ENCODE measurements around the gene ATF4. TPM values are rescaled to one million over a fixed set of nuclear protein-coding genes. Genes with fewer than 3 reads are reported as not detected.

Gene ATF4
- total and polyA plus RNA-seq, 2 of the 13 experiments (the other 11 are each of a cell fraction or from before 2014, with no cell fraction given): 486 to 1,297 TPM

- TF ChIP-seq ARID5B (CRISPR knock-in tag; IDR thresholded peaks at IDR 0.05): peak; percentile 45
- TF ChIP-seq MYPOP (CRISPR knock-in tag; IDR thresholded peaks at IDR 0.05): 0 out of 2 replicates have a peak, but pooled peaks have one; percentile 37
- peak; percentile 52; the same call in 1 of the 2 replicates for TF ChIP-seq HDAC1 (CRISPR knock-in tag; IDR thresholded peaks at IDR 0.05)
Measured at GRCh38 chr22:39534092-39534506, 13.7 kb downstream of the ATF4 start (continued).

- Histone ChIP-seq H4K20me1 (ENCODE audit: insufficient read depth, low read length) (0 out of 2 replicates have a peak, but pooled peaks cover under 1% of the 10 kb centered on the region), H3K4me3 (replicated peaks in 1 of 3; ENCODE audit: insufficient read depth in 1 of 3, low read depth in 2 of 3, low read length in 3 of 3) (peak overlapping the region; percentile 55 to 77 (median 59)), H3K27ac (ENCODE audit: extremely low read length, insufficient read depth, low read length) (peak overlapping the region; percentile 56), H3K79me2 (ENCODE audit: insufficient read depth, low read length) (peaks cover 18% of the 10 kb centered on the region), H3K4me1 (ENCODE audit: insufficient read depth, low read length) (peaks cover 45% of the 10 kb centered on the region), H3K9ac (ENCODE audit: insufficient read depth, low read depth, low read length) (peak overlapping the region; percentile 57), H3K9me3 (ENCODE audit: low read length) (no peaks in the 10 kb centered on the region), H3K27me3 (ENCODE audit: control insufficient read depth in 1 of 2, insufficient read depth in 2 of 2, low read length in 2 of 2) (peaks cover 0 to 14% of the 10 kb centered on the region in 2 experiments; a peak in 3 of 5 replicates), H3K4me2 (ENCODE audit: low read depth, low read length) (peak overlapping the region; percentile 95), H2AFZ (ENCODE audit: low read length) (peak overlapping the region; percentile 92), H3K36me3 (replicated peaks in 1 of 2; ENCODE audit: control insufficient read depth in 1 of 2, insufficient read depth in 2 of 2, low read length in 2 of 2) (peaks cover 2 to 5% of the 10 kb centered on the region in 2 experiments; a peak in 3 of 5 replicates)
- ATAC-seq: peak; percentile 65
- FAIRE-seq: no peak
- peak; percentile 54 for DNase-seq (ENCODE audit: low spot score)
- ChIA-PET CTCF (ENCODE audit: low intra/inter-chr PET ratio, low total read pairs) (interaction anchor here (0.6 to 4.0 kb wide), 6 partner anchors 39 to 814 kb away, joined by 3 to 21 read pairs (median 6); no protein-coding TSS in a partner anchor), POLR2A (interaction anchor here (1.0 to 4.1 kb wide), 10 partner anchors 12 to 509 kb away, joined by 3 to 15 read pairs (median 8); partner anchors contain the start of genes ATF4, MIEF1 and RPL3)
- 3% methylated on average over 13 of the region's 41 CpGs for WGBS (ENCODE audit: low lambda C conversion rate)
- no TSS peak for BruUV-seq (replicated peaks)
- intact Hi-C loops (cut with micrococcal nuclease; ENCODE audit: unreplicated experiment) (loop anchor here (2.0 kb wide), 1 partner anchor 502 kb away; no protein-coding TSS in a partner anchor), in situ Hi-C loops (cut with HindIII; ENCODE audit: extremely low pct_ligation_motif_present, low pct_unique_long_range_greater_than_20kb) (loop anchor here (5.0 kb wide), 2 partner anchors 273 to 493 kb away; no protein-coding TSS in a partner anchor)
- TF ChIP-seq ZNF703 (CRISPR knock-in tag; IDR thresholded peaks at IDR 0.05; ENCODE audit: borderline replicate concordance): no peak
- no peak for TF ChIP-seq ZNF512 (CRISPR knock-in tag; IDR thresholded peaks at IDR 0.05)
- peak; percentile 21; the same call in 1 of the 2 replicates for TF ChIP-seq ATF2 (CRISPR knock-in tag; IDR thresholded peaks at IDR 0.05)
- TF ChIP-seq CCDC6 (CRISPR knock-in tag; IDR thresholded peaks at IDR 0.05): no peak
- TF ChIP-seq ZMYM2 (CRISPR knock-in tag; IDR thresholded peaks at IDR 0.05): 0 out of 2 replicates have a peak, but pooled peaks have one; percentile 49
- TF ChIP-seq HNF1B (CRISPR knock-in tag; IDR thresholded peaks at IDR 0.05): peak; percentile 73
Measured at GRCh38 chr22:39534591-39535356, 14.4 kb downstream of the ATF4 start.

All from HepG2 (cell line).